Effector memory CD4-positive, alpha-beta T cell (primary cell): ENCODE measurements around the gene IPP.
"Not testable (repeated sequence)": the region's sequence is repeated elsewhere in the genome, so short reads cannot be mapped to it uniquely, and the experiment has no call there.

Experiments used
- DNase-seq, 3 donors: peaks; one replicate each; pipeline ENCODE4 v3.0.0-alpha.2; 2020
- H3K27ac ChIP-seq: 2 replicates; pipeline ENCODE4 v1.7.0; 2013; ENCODE audit warnings: mild to moderate bottlenecking, low read length, moderate library complexity; ENCODE audit not compliant: insufficient read depth, poor library complexity, severe bottlenecking
- H3K27me3 ChIP-seq: replicated peaks from 2 replicates; pipeline ENCODE4 v1.7.0; 2013; ENCODE audit warnings: mild to moderate bottlenecking, low read length; ENCODE audit not compliant: insufficient read depth, control insufficient read depth, poor library complexity, severe bottlenecking
- H3K36me3 ChIP-seq: 2 replicates; pipeline ENCODE4 v1.7.0; 2013; ENCODE audit warnings: mild to moderate bottlenecking, low read length, moderate library complexity; ENCODE audit not compliant: control insufficient read depth, insufficient read depth
- H3K4me1 ChIP-seq: 2 replicates; pipeline ENCODE4 v1.7.0; 2013; ENCODE audit warnings: low read length, mild to moderate bottlenecking; ENCODE audit not compliant: control insufficient read depth, insufficient read depth, poor library complexity, severe bottlenecking
- H3K4me3 ChIP-seq: 2 replicates; pipeline ENCODE4 v1.7.0; 2013; ENCODE audit warnings: low read length, low read depth, mild to moderate bottlenecking; ENCODE audit not compliant: insufficient read depth, poor library complexity, severe bottlenecking
- H3K9me3 ChIP-seq: 2 replicates; pipeline ENCODE4 v1.7.0; 2013; ENCODE audit warnings: mild to moderate bottlenecking, low read length, moderate library complexity; ENCODE audit not compliant: control insufficient read depth

IPP gene

DNA sequence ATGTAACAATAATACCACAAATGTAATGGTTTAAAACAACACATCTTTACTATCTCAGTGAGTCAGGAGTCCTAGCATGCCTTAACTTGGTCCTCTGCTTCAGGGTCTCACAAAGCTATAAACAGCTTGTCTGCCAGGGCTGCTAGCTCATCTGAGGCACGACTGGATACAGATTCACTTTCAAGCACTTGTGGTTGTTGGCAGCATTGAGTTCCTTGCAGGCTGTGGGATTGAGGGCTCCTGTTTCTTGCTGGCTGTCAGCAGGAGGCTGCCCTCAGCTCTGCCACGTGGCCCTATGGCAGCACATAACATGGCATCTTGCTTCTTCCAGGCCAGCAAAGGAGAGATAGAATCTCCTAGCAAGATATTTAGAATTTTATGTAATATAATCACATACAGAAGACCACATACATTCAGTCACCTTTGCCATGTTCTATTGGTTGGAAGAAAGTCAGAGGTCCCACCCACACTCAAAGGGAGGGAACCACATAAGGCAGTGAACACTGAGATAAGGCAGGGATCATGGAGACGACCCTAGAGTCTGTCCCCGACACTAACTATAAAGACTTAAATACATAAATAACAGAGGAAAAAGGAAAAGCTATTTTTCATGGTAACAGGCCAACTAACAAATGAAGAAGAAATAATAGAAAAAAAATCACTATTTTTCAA is 18.9 kb upstream of the IPP start:
- H3K9me3 ChIP-seq = no peaks in the 10 kb centered on the region
- no peak overlapping the region for H3K27ac ChIP-seq
- no peaks in the 10 kb centered on the region for H3K36me3 ChIP-seq

DNA sequence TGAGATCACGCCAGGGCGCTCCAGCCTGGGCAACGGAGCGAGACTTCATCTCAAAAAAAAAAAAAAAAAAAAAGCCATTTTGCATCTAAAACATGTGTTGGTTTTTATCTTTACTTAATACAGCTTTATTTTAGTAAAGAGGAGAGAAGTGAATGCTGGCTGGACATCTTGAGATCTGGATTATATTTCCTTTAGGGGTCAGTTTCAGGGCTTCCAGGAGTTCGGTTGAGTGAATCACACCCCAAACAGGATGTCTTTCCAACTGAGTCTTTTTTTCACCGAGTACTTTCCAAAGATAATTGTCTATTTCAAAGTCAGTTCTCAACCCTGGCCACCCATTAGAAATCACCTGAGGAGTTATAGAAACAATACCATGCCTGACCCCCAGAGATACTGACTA is 16.6 kb upstream of the IPP start:
- Histone ChIP-seq H3K27me3 (no peaks in the 10 kb centered on the region), H3K36me3 (no peaks in the 10 kb centered on the region), H3K4me1 (no peaks in the 10 kb centered on the region), H3K27ac (no peak overlapping the region), H3K4me3 (no peak overlapping the region), H3K9me3 (no peaks in the 10 kb centered on the region)
- DNase-seq = no peak

More for the DNA sequence above, 18.9 kb upstream of the IPP start:
- Histone ChIP-seq H3K4me1 (no peaks in the 10 kb centered on the region), H3K27me3 (no peaks in the 10 kb centered on the region), H3K4me3 (no peak overlapping the region)
- DNase-seq = no peak

- H3K27me3 ChIP-seq = no peaks in the 10 kb centered on the region
- no peak overlapping the region for H3K4me3 ChIP-seq
- no peak overlapping the region for H3K27ac ChIP-seq
- no peaks in the 10 kb centered on the region for H3K9me3 ChIP-seq
- DNase-seq = no peak
- H3K36me3 ChIP-seq = no peaks in the 10 kb centered on the region
- no peaks in the 10 kb centered on the region for H3K4me1 ChIP-seq
These were observed 15.7 kb upstream of the IPP start for GRCh38 chr1:45765999-45766792.

DNA sequence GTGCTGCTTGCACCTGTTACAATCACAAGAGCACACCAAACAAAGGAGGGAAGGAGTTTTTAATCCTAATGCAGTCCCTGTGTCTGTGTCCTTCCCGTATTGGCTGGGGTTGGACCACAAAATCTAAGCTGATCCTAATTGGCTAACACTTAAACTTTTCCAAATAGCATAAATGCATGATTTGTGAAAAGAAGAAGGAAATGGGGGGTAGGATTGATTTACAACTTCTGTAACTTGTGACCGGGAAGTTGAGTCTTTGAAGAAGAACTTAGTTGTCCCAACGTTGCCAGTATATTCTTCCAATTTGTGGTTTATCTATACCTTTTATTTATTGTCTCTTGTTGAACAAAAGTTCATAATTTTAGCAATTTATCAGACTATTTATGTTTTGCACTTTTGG is 11.8 kb upstream of the IPP start:
- H3K9me3 ChIP-seq = no peaks in the 10 kb centered on the region
- no peaks in the 10 kb centered on the region for H3K27me3 ChIP-seq
- no peak for DNase-seq

DNA sequence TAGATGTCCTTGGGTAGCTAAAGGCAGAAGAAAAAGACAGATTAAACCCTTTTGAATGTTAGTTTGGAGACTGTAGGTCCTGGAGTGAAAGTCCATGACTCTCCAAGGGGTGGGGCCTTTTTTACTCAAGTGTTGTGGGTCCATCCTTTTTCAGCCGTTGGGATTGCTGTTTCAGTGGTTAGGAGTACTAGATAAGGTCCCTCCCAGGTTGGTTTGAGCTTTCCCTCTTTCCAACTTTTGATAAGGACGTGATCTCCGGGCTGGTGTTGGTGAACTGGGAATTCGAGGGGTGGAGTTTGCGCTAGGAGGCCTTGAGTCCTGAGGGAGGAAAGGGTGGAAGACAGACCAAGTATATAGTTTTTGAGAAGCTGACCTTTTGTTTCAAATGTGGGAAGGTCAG is 5.2 kb upstream of the IPP start:
- no peaks in the 10 kb centered on the region for H3K9me3 ChIP-seq
- no peak overlapping the region for H3K4me3 ChIP-seq
- peaks cover 9% of the 10 kb centered on the region for H3K4me1 ChIP-seq
- no peak overlapping the region for H3K27ac ChIP-seq
- DNase-seq = no peak
- no peaks in the 10 kb centered on the region for H3K27me3 ChIP-seq
- H3K36me3 ChIP-seq = no peaks in the 10 kb centered on the region

More for the DNA sequence above, 11.8 kb upstream of the IPP start:
- Histone ChIP-seq H3K4me3 (no peak overlapping the region), H3K27ac (no peak overlapping the region), H3K36me3 (no peaks in the 10 kb centered on the region), H3K4me1 (no peaks in the 10 kb centered on the region)

GRCh38 chr1:45753248-45754037 is 3.0 kb upstream of the IPP start:
- Histone ChIP-seq H3K4me1 (peaks cover 16% of the 10 kb centered on the region), H3K27ac (no peak overlapping the region), H3K27me3 (no peaks in the 10 kb centered on the region), H3K9me3 (no peaks in the 10 kb centered on the region), H3K36me3 (no peaks in the 10 kb centered on the region), H3K4me3 (no peak overlapping the region)
- DNase-seq = no peak

DNA sequence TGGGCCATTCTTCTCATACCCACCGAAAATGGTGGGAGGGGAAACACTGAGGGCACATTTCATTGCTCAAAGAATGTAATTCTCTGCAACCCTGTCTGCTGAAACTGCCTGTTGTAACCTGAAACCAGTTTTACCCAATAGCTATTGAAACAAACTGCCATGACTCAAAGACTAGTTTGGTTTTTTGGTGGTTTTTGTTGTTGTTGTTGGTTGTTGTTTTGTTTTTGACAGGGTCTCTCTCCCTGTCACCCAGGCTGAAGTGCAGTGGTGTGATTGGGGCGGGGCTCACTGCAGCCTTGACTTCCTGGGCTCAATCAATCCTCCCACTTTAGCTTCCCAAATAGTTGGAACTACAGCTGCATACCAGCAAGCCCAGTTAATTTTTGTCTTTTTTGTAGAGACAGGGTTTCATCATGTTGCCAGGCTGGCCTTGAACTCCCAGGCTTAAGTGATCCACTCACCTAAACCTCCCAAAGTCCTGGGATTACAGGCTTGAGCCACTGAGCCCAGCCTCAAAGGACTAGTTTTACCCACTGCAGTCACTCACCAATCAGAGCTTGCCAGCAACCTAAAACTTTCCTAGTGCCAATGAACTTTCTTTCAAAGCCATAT is 2.1 kb upstream of the IPP start:
- peaks cover 16% of the 10 kb centered on the region for H3K4me1 ChIP-seq
- no peak overlapping the region for H3K27ac ChIP-seq
- no peak for DNase-seq

DNA sequence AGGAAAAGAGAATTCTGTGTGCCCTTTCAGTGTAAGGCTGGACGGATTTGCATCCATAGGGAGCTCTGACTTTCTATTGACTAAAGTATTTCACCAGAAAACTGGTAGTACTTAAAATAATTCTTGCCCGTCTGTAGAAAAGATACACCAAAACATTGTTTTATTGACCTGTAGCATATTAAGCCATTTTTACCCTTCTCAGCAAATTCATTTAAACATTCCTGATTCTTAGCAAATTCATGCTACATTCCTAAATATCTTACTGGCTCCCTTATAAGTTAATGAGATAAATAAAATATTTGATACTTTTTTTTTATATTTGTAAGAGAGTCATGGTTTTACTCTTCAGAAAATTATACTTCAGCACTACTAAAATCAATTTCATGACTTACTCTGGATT is 1.6 kb upstream of the IPP start:
- H3K9me3 ChIP-seq = no peaks in the 10 kb centered on the region
- no peak overlapping the region for H3K4me3 ChIP-seq
- H3K27ac ChIP-seq = no peak overlapping the region
- DNase-seq = no peak
- peaks cover 16% of the 10 kb centered on the region for H3K4me1 ChIP-seq
- H3K36me3 ChIP-seq = no peaks in the 10 kb centered on the region
- no peaks in the 10 kb centered on the region for H3K27me3 ChIP-seq

More for the DNA sequence above, 2.1 kb upstream of the IPP start:
- Histone ChIP-seq H3K36me3 (no peaks in the 10 kb centered on the region), H3K4me3 (no peak overlapping the region), H3K9me3 (no peaks in the 10 kb centered on the region), H3K27me3 (no peaks in the 10 kb centered on the region)

- Histone ChIP-seq H3K4me3 (peak overlapping the region; percentile 65), H3K4me1 (peaks cover 16% of the 10 kb centered on the region), H3K27ac (peak overlapping the region; percentile 89)
- not testable (repeated sequence) for H3K36me3 ChIP-seq, H3K9me3 ChIP-seq, H3K27me3 ChIP-seq, DNase-seq
These were observed 786 bp upstream of the IPP start for GRCh38 chr1:45751039-45751838.
